HG03457 (cell line): ENCODE results near the gene DNMT3L.
"Not testable (repeated sequence)": the region's sequence is repeated elsewhere in the genome, so short reads cannot be mapped to it uniquely, and the experiment has no call there.

ENCODE experiments used
- ATAC-seq: cut with Tn5 transposase; IDR thresholded peaks from one replicate; pipeline ENCODE4 v1.9.1; 2021; ENCODE audit warnings: moderate number of reproducible peaks; ENCODE audit not compliant: unreplicated experiment

DNMT3L gene

DNA sequence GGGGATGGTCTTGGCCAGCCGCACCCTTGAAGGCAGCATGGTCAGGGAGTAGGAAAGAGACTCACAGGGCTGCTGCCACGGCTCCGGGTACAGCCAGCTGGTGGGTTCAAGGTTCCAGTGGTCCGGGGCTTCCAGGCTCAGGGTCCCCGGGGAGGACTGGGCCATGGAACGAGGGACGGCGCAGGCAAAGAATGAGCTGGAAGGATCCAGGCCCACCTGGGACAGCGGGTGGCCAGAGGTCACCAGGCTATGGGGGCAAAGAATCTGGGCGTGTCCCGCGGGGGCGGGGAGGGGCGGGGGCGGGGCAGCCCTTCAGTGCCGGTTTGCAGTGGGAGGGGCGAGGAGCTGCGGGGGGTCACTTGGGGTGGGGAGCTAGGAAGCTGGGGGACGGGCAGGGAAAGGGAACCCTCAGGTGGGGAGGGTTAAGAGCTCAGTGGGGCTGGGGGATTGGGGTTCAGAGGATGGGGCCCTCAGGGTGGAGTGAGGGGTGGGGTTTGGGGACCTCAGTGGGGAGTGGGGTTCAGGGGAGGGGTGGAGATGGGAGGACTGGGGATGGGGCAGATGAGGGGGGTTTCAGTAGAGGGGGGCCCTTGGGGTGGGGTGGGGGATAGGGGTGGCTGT lies at the start of gene DNMT3L:
DNMT3L (minus strand) TSS at position 223 of the 621 bp plus-strand sequence. CDS start 638 bp downstream, outside the sequence.
- ATAC-seq = no peak

DNA sequence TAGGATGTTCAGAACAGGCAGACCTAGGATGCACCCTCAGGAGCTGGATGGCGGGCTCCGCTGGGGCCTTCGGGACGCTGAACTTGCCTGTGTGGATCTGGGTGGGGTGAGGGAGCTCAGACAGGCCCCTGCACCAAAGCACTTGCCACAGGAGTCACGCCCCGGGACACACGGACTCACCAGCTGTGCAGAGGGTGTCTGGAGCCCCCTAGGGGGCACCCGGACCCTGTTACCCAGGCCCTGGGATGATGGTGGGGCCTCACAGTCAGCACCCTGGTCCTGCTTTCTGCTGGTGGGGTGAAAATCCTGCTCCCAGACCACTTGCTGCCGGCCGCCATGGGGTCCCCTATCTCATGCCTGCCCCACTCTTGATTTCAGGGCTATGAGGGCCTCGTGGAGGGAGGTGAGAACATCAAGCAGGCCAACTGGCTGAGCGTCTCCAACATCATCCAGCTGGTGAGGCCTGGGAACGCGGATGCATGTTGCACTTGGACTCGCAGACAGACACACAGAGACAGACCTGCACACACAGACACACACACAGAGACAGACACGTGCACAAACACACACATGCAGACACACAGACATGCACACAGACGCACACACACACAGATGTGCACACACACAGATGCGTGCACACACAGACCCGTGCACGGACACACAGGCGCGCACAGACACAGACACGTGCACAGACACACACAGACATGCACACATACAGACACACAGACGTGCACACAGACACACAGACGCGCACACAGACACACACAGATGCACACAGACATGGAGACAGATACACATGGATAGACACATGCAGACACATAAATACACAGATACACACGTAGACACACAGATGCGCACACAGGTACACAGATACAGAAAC lies 49.2 kb upstream of the DNMT3L start:
- no peak for ATAC-seq

- ATAC-seq = no peak
Observed at GRCh38 chr21:44306936-44307704, 45.4 kb upstream of the DNMT3L start.

DNA sequence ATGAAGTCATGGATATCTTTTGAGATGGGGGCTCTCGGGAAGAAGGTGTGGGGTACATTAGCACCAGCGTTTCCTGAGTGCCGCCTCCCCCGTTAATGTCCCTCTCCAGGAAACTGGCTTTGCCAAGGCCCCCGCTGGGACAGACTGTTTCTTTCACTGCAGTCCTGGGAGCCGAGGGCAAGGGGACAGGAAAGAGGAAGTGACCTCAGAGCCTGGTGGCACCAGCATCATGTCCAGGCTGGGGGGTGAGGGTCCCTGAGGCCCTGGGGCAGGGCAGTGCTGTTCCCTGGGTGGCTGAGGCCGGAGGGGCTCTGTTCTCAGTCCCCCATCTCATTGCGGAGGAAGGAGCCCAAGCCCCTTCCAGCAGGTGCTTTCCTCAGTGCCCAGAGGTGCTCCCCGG lies 44.0 kb upstream of the DNMT3L start:
- ATAC-seq = no peak

DNA sequence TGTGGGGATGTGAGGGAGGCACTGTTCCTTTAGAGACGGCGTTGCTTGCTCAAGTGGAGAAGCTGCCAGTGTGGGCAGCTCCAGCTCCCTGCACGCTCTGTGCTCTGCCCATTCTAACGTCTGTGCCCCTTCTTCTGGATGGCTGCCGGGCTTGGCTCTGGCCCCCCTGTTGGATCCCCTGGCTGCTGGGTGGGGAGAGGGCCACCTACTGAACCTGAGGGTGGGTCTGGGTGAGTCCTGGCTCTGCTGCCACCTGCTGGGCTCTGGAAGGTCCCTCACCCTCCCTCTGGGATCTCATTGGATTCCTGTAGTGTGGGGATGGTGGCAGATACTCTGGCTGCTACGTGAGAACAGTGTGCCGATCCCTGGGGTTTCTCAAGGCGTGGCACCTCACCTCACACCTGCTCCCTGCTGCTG lies 43.2 kb upstream of the DNMT3L start:
- no peak for ATAC-seq

- ATAC-seq = no peak
Observed at GRCh38 chr21:44304011-44304616, 42.4 kb upstream of the DNMT3L start.

DNA sequence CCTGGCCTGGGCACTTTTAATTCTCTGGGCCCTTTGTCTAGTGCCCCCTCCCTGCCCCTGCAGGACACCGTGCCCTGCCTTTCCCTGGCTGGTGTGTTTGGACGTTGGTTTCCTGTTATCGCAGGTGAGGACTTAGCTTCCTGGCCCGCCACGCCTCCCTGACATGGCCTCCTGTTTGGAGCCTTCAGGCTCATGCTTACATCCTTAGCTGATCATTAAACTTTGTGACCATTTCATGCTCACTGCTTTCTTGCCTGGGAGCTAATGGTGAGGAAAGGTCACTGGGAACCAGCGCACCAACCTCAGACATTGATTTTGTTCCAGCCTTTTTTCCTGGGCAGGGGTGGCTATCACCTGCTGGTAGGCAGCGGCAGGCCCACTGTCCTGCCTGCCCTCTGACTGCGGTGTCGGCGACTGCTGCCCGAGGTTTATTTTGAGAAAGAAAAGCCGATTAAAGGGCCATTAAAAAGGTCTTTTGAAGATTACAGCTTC lies 41.8 kb upstream of the DNMT3L start:
- ATAC-seq = no peak

DNA sequence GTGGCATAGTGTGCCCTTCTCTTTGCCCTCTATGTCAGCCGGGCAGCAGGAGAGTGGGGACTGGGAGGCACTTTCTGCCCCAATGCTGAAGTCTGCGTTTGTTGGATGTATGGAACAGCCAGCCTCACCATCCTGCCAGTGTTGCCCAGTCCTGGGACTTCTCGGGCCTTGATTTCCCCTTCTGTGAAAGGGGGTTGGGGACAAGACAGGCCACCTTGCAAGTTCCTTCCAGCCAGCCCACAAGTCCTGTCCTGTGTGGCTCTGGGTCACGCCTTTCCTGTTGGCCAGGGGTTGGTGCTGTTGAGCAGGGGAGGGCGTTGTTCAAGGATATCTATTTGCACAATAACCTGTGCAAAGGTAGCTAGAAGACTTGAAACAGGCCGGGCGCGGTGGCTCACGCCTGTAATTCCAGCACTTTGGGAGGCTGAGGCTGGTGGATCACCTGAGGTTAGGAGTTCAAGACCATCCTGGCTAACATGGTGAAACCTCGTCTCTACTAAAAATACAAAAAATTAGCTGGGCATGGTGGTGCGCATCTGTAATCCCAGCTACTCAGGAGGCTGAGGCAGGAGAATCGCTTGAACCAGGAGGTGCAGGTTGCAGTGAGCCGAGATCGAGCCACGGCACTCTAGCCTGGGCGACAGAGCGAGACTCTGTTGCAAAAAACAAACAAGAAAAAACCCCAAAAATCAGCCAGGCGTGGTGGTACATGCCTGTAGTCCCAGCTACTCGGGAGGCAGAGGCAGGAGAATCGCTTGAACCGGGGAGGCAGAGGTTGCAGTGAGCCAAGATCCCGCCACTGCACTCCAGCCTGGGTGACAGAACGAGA lies 41.1 kb upstream of the DNMT3L start:
- not testable (repeated sequence) for ATAC-seq

DNA sequence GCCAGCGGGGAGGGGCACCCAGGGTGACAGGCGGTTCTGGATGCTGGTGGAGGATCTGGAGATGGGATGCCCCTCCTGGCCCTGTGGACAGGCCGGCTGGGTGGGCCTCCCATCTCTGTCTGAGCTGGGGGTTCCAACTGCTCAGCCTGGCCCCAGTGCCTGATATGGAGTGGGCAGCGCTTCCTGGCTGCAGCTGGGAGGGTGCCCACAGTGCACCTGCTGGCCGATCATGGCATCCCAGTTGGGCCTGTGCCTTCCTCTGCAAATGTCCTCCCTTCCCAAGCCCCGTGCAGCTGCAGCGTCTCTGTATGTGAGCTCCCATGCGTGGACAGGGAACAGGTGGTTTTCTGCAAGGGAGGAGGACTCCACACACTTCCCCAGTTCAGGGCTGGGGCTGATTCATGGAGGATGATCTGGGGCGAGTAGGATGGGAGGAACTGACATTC lies 40.3 kb upstream of the DNMT3L start:
- ATAC-seq = no peak

GRCh38 chr21:44301141-44301540 lies 39.4 kb upstream of the DNMT3L start:
- no peak for ATAC-seq

DNA sequence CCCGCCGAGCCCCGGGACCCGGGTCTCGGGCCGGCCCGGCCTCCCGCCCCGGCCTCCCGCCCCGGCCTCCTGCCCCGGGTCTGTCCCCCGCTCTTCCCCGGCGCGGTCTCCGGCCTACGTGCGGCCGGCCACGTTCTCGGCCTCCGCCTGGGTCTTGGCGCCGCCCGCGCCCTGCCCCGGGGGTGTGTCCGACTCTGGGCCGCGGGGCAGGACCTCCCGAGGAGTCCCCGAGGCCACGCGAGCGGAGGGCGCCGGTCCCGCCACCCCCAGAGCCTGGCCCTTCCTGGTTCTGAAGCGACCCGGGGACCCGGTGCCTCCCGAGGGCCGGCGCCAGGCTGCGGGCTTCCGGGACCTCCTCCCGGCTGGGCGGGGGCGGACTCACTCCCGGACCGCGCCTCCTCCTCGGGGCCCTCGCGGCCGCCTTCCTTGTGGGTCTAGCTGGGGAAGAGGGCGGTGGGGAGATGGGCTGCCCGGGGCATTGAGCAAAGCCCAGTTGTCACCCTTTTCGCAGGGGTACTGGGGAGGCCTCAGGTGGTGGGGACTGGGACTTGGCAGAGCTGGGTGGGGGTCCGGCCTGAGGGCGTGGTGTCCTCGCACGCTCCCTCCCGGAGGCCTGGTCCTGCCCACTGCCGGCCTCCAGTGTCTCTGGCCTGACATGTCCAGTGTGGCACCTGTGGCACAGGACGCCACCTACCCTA lies 38.7 kb upstream of the DNMT3L start:
- no peak for ATAC-seq

DNA sequence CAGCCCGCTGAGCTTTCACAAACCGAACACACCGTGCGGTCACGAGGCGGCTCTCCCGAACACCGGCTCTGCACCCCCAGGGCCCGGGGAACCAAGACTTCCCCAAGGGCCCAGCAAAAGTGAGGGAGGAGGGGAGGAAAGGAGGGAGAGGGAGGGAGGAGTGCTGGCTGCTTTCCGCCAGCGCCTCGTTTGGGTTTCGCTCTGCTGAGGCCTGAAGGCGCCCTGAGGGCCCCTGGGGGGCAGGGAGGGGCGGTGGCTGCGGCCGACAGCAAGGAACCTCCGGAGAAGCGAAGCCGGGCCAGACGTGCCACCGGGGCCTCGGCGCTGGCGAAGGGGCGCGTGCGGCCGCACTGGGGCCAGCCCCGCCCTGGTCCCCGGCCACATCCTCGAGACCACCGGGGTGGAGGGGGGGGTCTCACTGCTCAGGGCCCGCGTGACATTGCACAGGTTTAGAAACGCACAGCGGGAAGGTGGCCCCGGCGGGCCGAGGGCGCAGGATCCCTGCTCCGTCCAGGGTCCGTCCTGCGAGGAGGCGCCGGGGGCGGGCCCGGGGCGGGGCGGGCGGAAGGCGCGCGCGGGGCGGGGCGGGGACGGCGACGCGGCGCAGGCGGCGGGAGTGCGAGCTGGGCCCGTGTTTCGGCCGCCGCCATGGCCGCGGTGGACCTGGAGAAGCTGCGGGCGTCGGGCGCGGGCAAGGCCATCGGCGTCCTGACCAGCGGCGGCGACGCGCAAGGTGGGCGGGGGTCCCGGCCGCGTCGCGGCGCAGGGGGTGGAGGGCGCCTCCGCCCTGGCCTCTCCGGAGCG lies 38.0 kb upstream of the DNMT3L start, which contains the start of gene PFKL:
PFKL (plus strand) TSS at position 596 of the 804 bp plus-strand sequence; CDS start at position 649, 53 bp downstream.
- peak; percentile 41 for ATAC-seq

DNA sequence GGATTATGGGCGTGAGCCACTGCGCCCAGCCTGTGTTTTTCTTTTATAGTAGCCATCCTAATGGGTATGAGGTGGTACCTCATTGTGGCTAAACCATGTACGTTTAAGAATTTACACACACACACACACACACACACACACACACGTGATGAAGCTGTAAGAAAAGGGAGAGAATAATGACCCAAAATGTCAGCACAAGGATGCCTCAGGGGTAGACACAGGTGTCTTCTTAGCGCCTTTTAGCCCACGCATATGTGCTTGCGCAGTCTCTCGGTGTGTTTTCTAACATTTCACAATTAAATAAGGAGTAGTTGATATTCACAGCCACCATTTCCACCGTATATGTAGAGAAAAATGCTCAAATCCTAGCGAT lies 37.4 kb upstream of the DNMT3L start:
- ATAC-seq = no peak

DNA sequence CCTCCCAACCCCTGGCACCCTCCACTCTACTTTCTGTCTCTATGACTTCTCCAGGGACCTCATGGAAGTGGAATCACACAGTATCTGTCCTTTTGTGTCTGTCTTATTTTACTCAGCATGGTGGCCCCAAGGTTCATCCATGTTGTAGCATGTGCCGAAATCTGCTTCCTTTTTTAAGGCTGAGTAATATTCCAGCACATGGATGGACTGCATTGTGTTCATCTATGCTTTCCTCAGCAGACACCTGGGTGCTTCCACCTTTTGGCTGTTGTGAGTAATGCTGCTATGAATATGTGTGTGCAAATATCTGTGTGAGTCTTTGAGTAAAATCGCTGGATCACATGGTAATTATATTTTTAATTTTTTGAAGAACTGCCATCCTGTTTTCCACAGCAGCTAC lies 36.6 kb upstream of the DNMT3L start:
- ATAC-seq = no peak

DNA sequence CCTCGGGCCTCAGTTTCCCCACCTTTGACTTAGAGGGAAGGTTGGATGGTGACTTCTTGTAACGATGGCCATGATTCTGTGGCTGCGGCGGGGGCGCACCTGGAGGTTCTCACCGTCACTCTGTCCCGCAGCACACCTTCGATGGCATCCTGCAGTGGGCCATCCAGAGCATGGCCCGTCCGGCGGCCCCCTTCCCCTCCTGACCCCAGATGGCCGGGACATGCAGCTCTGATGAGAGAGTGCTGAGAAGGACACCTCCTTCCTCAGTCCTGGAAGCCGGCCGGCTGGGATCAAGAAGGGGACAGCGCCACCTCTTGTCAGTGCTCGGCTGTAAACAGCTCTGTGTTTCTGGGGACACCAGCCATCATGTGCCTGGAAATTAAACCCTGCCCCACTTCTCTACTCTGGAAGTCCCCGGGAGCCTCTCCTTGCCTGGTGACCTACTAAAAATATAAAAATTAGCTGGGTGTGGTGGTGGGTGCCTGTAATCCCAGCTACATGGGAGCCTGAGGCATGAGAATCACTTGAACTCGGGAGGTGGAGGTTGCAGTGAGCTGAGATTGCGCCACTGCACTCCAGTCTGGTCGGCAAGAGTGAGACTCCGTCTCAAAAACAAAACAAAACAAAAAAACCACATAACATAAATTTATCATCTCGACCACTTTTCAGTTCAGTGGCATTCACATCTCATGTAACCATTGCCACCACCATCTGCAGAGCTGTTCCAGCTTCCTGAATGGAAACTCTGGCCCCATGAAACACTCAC lies 36.0 kb upstream of the DNMT3L start:
- ATAC-seq = no peak

- no peak for ATAC-seq
Observed at GRCh38 chr21:44296916-44297315, 35.2 kb upstream of the DNMT3L start.

DNA sequence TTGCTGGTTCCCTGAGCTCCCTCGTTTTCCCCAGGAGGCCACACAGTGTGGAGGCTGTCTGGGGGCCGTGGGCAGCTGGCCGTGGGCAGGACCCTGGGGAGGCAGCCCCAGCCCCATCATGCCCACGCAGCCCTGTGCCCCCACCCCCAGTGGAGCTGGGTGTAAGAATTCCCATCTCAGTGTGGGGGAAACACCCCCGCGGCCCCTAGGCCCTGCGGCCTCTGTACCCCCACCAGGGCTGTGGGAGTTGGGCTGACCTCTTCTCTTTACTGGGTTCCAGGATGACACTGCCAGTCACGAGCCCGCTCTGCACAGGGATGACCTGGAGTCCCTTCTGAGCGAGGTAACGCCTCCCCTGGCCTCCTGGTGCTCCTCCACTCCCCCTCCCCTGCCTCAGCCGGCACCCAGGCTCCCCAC lies 34.4 kb upstream of the DNMT3L start:
- no peak for ATAC-seq

DNA sequence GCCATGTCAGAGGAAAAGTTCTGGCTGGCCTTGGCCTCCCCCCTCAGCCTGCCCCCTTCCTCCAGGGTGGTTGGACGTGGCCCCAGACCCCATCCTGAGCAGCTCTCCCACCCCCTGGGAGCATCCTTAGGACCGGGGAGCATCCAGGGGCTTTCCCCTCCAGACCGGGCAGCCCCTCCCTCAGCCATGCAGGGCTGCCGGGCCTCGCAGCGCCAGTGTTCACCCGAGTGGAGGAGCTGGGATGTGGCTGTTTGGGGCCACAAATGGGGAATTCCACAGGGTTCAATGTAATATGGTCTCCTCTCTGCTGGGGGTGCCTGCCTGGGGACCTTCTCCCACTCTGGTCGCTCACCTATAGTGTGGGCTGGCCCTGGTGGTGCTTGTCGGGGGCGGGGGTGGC lies 33.9 kb upstream of the DNMT3L start:
- no peak for ATAC-seq
